T1000 (cell line): ENCODE results near the gene MTERF2.
"Not testable (repeated sequence)": the region's sequence is repeated elsewhere in the genome, so short reads cannot be mapped to it uniquely, and the experiment has no call there.

Experiments
- DNase-seq: peaks from one replicate; lab custom pipeline; 2025; ENCODE audit warnings: mixed read lengths; lab: John Stamatoyannopoulos, UW

The MTERF2 gene

GRCh38 chr12:106986625-106987389, at the start of gene MTERF2:
TSS of gene MTERF2 (minus strand) at chr12:106987146. CDS start at chr12:106978714, 8,432 bp downstream.
- DNase-seq: peak; percentile 87

- DNase-seq: no peak
Measured at GRCh38 chr12:107035733-107036132, 48.8 kb upstream of the MTERF2 start.

- DNase-seq: no peak
Measured at GRCh38 chr12:107033758-107034739, 47.1 kb upstream of the MTERF2 start.

GRCh38 chr12:107032266-107032665, 45.3 kb upstream of the MTERF2 start:
- DNase-seq: no peak

GRCh38 chr12:107031061-107031460, 44.1 kb upstream of the MTERF2 start:
- DNase-seq: no peak

GRCh38 chr12:107029081-107029480, 42.1 kb upstream of the MTERF2 start:
- DNase-seq: no peak

GRCh38 chr12:107027636-107028053, 40.7 kb upstream of the MTERF2 start:
- DNase-seq: peak; percentile 6

- DNase-seq: no peak
Measured at GRCh38 chr12:107026806-107027635, 40.1 kb upstream of the MTERF2 start.

- DNase-seq: not testable (repeated sequence)
Measured at GRCh38 chr12:107026356-107026755, 39.4 kb upstream of the MTERF2 start.

- no peak for DNase-seq
Measured at GRCh38 chr12:107025671-107026070, 38.7 kb upstream of the MTERF2 start.

GRCh38 chr12:107019546-107019945, 32.6 kb upstream of the MTERF2 start:
- DNase-seq: no peak

GRCh38 chr12:107017042-107017441, 30.1 kb upstream of the MTERF2 start:
- DNase-seq: no peak

GRCh38 chr12:107014055-107014454, 27.1 kb upstream of the MTERF2 start:
- DNase-seq: no peak

- no peak for DNase-seq
Measured at GRCh38 chr12:107012736-107013425, 25.9 kb upstream of the MTERF2 start.

GRCh38 chr12:107011519-107011918, 24.6 kb upstream of the MTERF2 start:
- DNase-seq: no peak

GRCh38 chr12:107007411-107007810, 20.5 kb upstream of the MTERF2 start:
- no peak for DNase-seq

GRCh38 chr12:107002665-107003064, 15.7 kb upstream of the MTERF2 start:
- not testable (repeated sequence) for DNase-seq

- no peak for DNase-seq
Measured at GRCh38 chr12:106999446-106999845, 12.5 kb upstream of the MTERF2 start.

- DNase-seq: no peak
Measured at GRCh38 chr12:106997916-106998315, 11.0 kb upstream of the MTERF2 start.

GRCh38 chr12:106996102-106996501, 9.2 kb upstream of the MTERF2 start:
- not testable (repeated sequence) for DNase-seq

- DNase-seq: no peak
Measured at GRCh38 chr12:106994579-106995220, 7.8 kb upstream of the MTERF2 start.
